ENCODE results near the gene ACAP2.

GRCh38 chr3:195263925-195264600 is 178.8 kb downstream of the ACAP2 start:
- TF ChIP-seq CTCF (IDR thresholded peaks at IDR 0.05; ENCODE audit: low read depth, low read length, poor library complexity, severe bottlenecking): no peak
- no peak for TF ChIP-seq EZH2phosphoT487 (IDR thresholded peaks at IDR 0.05; ENCODE audit: borderline replicate concordance, low read length)
